Prostate gland (tissue), 2 donors: ENCODE data around the gene CDYL2. TPM values are rescaled to one million over a fixed set of nuclear protein-coding genes. Genes with fewer than 3 reads are reported as not detected.

Source experiments
- DNase-seq: peaks from one replicate; pipeline ENCODE4 v3.0.0-alpha.2; 2019; ENCODE audit warnings: low spot score
- H3K27ac ChIP-seq, 2 donors: fragments of 200-600 bp; sonication (generic); 2 replicates each; pipeline ENCODE4 v1.5.1; 2017 to 2019
- H3K27me3 ChIP-seq: fragments of 200-600 bp; sonication (generic); replicated peaks from 2 replicates; pipeline ENCODE4 v1.5.1; 2019; ENCODE audit not compliant: insufficient read depth
- H3K36me3 ChIP-seq, 2 donors: fragments of 200-600 bp; sonication (generic); 1 replicate in 1 of 2; 2 replicates in 1 of 2; pipeline versions ENCODE4 v1.5.1 to v1.8.1; 2017 to 2019
- H3K4me1 ChIP-seq: fragments of 200-600 bp; sonication (generic); replicated peaks from 2 replicates; pipeline ENCODE4 v1.5.1; 2019
- H3K4me3 ChIP-seq, 2 donors: fragments of 200-600 bp; sonication (generic); 2 replicates each; pipeline ENCODE4 v1.5.1; 2017 to 2019
- H3K9me3 ChIP-seq: fragments of 200-600 bp; sonication (generic); 2 replicates; pipeline ENCODE4 v1.5.1; 2017
- CTCF ChIP-seq, 4 experiments: fragments of 200-600 bp in 2 of 4; fragments of 450-650 bp in 2 of 4; sonication (generic) in 2 of 4; IDR thresholded peaks; 1 replicate in 3 of 4; 2 replicates in 1 of 4; pipeline ENCODE4 v1.5.1; 2016 to 2019; ENCODE audit warnings: antibody characterized with exemption in 4 of 4, mild to moderate bottlenecking in 2 of 4, moderate library complexity in 2 of 4
- POLR2A ChIP-seq: fragments of 450-650 bp; IDR thresholded peaks from one replicate; pipeline ENCODE4 v1.6.1; 2016; ENCODE audit warnings: antibody characterized with exemption, mild to moderate bottlenecking
- POLR2AphosphoS5 ChIP-seq: sonication (generic); formaldehyde crosslinking; IDR thresholded peaks from one replicate; pipeline ENCODE4 v1.6.1; 2017; ENCODE audit warnings: antibody characterized with exemption
- WGBS: methylation state at CpG from one replicate; pipeline ENCODE4 v1.1.5; 2018; 5-methylcytosine and 5-hydroxymethylcytosine counted together
- intact Hi-C: fragments of 100-400 bp; cut with DNase I; formaldehyde crosslinking; loops from one replicate; pipeline ENCODE4 v1.14.2; 2022
- total RNA-seq, 2 donors: library from RNA; depleted of rRNA; stranded (reverse); fragments of >200 nt; gene quantifications; one replicate each; pipeline ENCODE4 v1.1.0, GENCODE V29; 2016

CDYL2 gene
- total RNA-seq, 2 donors from 2014 or later = 42.8 to 63.7 TPM

DNA sequence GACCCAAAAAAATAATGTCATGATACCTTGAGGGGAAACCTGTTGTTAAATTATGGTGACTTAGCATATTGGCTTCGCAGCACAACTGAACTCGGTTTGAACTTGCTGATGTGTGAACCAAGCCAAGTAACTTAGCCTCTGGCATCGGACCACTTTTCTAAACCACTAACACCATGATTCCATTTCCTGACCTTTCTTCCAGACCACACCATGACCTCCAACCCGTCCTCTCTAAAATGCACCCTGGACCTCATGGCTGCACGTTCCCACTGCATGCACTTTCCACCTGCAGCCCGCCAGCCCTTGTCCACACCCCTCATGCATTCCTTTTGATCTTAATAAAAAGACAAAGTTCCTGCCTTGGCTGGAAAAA, 234.3 kb downstream of the CDYL2 start:
- Histone ChIP-seq H3K9me3 (no peaks in the 10 kb centered on the region), H3K27me3 (no peaks in the 10 kb centered on the region), H3K36me3 (no peaks in the 10 kb centered on the region), H3K4me1 (no peaks in the 10 kb centered on the region), H3K4me3 (no peak overlapping the region), H3K27ac (no peak overlapping the region)
- intact Hi-C loops = no loop called here
- no peak for DNase-seq
- 16% methylated on average over 6 of the region's 6 CpGs for WGBS
- TF ChIP-seq POLR2A = no peak
- no peak for TF ChIP-seq CTCF (IDR thresholded peaks at IDR 0.05)
- TF ChIP-seq POLR2AphosphoS5 = no peak

- DNase-seq = no peak
- Histone ChIP-seq H3K27ac (no peak overlapping the region), H3K4me3 (no peak overlapping the region), H3K27me3 (no peaks in the 10 kb centered on the region), H3K36me3 (no peaks in the 10 kb centered on the region), H3K4me1 (no peaks in the 10 kb centered on the region), H3K9me3 (no peaks in the 10 kb centered on the region)
- 68% methylated on average over 9 of the region's 9 CpGs for WGBS
- intact Hi-C loops = no loop called here
- TF ChIP-seq POLR2AphosphoS5 (no peak), CTCF (IDR thresholded peaks at IDR 0.05) (no peak), POLR2A (no peak)
These were observed 234.8 kb downstream of the CDYL2 start for GRCh38 chr16:80569440-80570105.

DNA sequence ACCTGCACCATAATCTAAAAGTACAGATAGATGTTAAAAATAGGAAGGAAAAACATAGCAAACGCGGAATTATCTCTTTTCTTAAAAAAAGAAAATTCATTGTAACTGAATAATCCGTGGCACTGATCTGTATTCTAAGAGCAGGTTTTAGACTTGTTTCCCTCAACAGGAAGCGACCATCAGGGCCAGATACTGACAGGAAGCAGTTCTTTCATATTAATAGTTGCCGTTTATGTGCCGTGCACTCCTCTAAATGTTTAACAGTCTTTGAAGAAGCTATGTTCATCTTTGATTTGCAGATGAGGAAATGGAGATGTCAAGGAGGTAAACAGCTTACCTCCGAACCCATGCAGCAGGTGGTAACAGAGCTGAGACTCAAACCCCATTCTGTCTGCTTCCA, 240.0 kb downstream of the CDYL2 start:
- no peak for DNase-seq
- Histone ChIP-seq H3K9me3 (no peaks in the 10 kb centered on the region), H3K4me1 (no peaks in the 10 kb centered on the region), H3K4me3 (no peak overlapping the region), H3K36me3 (no peaks in the 10 kb centered on the region), H3K27me3 (no peaks in the 10 kb centered on the region), H3K27ac (no peak overlapping the region)
- TF ChIP-seq CTCF (IDR thresholded peaks at IDR 0.05) (no peak), POLR2AphosphoS5 (no peak), POLR2A (no peak)
- WGBS = 65% methylated on average over 7 of the region's 7 CpGs
- intact Hi-C loops = no loop called here

GRCh38 chr16:80563066-80563465, 241.3 kb downstream of the CDYL2 start:
- H3K9me3 ChIP-seq = no peaks in the 10 kb centered on the region

More at GRCh38 chr16:80563066-80563465, 241.3 kb downstream of the CDYL2 start:
- no peaks in the 10 kb centered on the region for H3K4me1 ChIP-seq
- WGBS = 82% methylated on average over 3 of the region's 3 CpGs
- H3K36me3 ChIP-seq = no peaks in the 10 kb centered on the region
- DNase-seq = no peak
- intact Hi-C loops = no loop called here
- no peak overlapping the region for H3K4me3 ChIP-seq
- H3K27me3 ChIP-seq = no peaks in the 10 kb centered on the region
- no peak overlapping the region for H3K27ac ChIP-seq
- TF ChIP-seq CTCF (IDR thresholded peaks at IDR 0.05) (no peak), POLR2A (no peak), POLR2AphosphoS5 (no peak)
